M059J (cell line): ENCODE results near the gene ZNF746. TPM values are rescaled to one million over a fixed set of nuclear protein-coding genes. Genes with fewer than 3 reads are reported as not detected.

ENCODE experiments used
- DNase-seq: peaks from one replicate; pipeline ENCODE4 v3.0.0-alpha.2; 2012; ENCODE audit warnings: low read depth
- total RNA-seq: library from RNA; depleted of rRNA; stranded (reverse); fragments of >200 nt; shearing (Covaris generic); gene quantifications from 2 replicates; pipeline ENCODE4 v1.2.3, GENCODE V29; 2014

The ZNF746 gene
- total RNA-seq, 1 experiment from 2014 or later = 17.5 TPM

DNA sequence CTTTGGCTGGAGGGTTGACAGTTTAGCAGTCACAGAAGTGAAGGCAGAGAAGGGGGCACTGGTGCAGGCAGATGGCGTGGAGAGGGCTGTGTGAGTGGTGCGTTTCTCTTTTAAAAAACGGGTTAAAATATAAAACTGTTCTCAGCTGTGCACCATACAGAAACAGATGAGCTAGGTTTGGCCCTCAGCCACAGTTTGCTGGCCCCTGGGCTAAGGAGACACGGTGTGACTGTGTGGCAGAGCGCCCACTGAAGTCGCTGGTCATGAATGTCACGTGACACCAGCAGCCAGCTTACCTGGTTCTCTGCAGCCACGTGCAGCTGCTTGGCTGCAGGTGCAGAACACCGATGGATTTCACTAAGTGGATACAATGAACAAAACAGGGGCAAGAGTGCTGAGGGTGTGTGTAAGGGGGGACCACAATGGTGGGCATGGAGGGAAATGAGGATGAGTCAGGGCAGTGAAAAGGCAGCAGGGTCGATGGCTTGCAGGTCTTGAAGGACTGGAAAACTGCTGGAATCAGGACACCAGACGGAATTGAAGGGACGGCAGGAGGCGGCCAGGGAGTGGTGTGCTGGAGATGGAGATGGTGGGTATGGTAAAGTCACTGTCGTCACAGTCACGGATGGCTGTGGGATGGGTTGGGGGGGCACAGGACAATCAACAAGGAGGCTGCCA, 7.4 kb downstream of the ZNF746 start:
- no peak for DNase-seq

DNA sequence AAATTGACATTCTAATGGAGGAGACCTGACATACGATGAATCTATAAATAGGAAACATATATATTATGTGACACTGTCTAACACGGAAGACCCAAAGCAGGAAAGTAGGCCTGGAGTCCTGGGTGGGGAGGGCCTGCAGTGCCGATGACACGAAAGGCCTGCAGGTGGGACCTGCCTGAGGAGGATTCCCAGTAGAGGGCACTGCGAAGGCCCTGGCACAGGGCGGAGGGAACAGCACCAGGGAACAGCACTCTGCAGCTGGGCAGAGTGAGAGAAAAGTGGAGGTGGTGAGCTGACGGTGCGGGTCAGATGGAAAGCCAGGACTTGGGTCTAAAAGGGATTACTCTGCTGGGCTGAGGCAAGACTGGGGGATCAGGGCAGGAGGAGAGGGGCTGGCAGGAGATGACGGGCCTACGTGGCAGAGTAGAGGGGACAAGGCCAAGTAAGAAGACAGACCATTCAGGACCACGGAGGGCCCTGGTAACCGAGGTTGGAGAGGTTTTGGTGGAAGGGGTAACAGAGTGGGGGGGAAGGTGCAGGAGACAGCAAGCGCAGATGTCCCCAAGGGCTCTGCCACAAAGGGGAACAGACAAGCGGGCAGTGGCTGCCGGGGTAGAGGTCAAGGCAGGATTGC, 8.1 kb downstream of the ZNF746 start:
- DNase-seq = no peak

DNA sequence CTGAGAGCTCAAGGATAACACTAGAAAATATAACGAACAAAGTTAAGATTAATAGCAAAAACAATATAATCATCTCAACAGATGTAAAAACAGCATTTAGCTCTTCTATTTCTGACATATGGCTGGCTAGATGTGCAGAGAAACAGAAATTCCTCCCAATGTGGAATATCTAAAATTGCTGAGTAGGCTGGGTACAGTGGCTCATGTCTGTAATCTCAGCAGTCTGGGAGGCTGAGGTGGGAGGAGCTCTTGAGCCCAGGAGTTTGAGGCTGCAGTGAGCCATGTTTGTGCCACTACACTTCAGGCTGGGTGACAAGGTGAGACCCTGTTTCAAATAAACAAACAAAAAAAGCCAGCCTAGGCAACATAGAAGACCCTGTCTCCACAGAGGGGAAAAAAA, 18.0 kb downstream of the ZNF746 start:
- no peak for DNase-seq

DNA sequence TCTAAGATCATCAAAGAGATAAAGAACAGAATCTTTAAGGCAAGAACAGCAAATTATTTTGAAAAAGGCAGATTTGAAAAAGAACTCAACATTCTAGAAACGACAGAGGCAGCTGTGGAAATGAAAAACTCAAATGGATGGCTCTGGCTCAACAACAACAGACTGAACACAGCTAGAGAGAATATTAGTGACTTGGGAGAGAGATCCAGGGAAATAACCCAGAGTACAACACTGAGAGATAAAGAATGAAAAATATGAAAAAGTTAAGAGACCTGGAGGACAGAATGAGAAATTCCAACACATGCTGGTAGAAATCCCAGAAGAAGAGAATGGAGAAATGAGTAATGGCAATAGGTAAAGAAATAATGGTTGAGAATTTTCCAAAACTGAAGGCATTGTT, 18.9 kb downstream of the ZNF746 start:
- DNase-seq = no peak

DNA sequence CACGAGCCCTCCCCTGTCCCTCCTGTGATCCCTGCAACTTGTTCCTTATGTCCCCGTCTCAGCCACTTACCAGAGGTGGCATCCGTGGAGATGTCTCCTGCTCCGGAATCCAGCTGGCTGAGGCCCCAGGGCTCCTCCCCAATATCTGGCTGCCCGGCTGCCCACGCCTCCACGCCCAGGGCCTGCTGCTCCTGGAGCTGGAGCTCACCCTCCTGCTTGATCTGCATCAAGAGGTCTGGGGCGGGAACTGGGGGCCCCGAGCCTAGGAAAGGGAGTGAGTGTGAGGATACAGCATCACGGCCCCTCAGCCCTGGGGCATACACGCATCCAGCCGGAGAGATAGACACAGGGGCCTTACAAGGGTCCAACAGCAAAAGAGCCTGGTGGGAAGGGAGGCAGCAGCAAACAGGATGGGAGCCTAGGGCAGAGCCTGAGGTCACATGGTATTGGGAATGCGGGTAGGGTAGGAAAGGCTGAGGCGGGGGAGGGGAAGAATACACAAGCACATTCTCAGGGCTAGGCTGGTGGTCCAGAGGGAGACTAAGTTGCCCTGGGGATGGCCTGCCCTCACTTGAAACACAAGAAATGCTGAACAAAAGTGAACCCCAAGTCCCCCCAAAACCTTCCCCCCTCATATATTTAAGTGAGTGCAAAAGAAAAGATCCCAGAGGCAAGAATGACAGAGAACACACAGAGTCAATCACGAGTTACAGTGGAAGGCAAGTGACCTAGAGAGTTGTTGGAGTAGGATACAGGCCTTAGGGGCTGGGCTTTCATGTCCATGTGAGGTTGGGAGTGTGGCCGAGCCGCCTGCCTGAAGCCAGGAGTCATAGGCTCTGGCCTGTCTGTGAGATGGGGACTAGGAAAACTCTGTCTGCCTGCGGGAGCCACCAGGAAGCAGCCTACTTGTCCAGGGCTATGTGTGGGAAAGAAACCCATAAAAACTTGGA, 19.8 kb downstream of the ZNF746 start:
- DNase-seq = no peak

DNA sequence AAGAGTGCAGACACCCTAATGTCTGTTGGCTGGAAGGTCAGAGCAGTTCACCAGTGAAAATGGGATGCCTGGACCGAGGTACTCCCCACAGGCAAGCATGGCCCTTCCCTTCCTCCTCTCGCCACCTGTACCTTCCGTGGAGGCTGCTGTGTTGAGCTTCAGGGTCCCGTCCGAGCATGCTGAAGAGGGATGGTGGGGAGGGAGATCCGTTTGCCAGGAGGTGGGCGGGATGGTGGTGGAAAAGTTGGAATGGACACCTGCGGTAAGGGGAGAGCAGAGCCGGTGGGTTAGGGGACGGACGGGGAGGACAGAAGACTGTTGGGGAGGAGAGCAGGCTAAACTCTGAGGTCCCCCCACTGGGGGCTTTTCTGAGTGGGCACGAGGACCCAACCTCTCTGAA, 20.8 kb downstream of the ZNF746 start:
- DNase-seq = no peak

DNA sequence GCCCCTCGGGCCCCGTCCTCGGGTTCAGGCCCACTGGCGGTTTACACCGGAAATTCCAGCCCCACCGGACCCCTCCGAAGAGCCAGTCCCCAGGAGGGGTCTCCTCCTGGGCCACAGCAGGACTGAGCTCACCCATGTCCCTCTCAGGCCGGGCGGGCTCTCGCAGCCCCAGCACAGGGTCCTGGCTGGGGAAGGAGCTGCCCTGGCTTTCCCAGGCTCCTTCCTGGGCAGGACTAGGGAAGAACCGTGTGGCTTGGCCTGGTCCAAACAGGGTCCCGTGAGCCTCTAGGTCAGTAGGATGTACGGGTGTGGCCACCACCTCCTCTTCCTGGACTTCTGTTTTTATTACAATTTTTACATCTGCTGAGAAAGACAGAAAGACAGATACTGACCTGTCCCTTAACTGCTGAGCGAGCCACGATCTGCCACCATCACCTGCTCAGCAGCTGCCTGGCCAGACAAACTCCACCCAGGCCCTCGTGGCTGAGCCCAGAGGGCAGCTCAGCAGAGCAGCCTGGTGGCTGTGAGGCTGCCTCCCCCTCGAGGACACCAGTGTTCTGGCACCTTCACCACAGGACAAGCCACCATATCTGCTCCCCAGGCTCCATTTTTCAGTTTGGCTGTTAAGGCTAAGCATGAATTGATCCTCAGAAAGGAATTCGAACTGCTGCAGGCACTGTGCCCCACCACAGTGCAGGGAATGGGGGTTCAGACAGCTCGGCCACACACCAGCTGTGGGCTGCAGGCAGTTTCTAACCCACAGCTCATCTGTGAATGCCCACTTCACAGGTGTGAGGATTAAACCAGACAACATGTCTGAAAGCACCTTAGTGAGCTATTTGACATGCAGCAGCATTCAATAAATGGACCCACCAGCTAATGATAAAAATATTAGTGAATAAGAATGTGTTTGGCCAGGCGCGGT, 22.2 kb downstream of the ZNF746 start:
- DNase-seq = no peak

DNA sequence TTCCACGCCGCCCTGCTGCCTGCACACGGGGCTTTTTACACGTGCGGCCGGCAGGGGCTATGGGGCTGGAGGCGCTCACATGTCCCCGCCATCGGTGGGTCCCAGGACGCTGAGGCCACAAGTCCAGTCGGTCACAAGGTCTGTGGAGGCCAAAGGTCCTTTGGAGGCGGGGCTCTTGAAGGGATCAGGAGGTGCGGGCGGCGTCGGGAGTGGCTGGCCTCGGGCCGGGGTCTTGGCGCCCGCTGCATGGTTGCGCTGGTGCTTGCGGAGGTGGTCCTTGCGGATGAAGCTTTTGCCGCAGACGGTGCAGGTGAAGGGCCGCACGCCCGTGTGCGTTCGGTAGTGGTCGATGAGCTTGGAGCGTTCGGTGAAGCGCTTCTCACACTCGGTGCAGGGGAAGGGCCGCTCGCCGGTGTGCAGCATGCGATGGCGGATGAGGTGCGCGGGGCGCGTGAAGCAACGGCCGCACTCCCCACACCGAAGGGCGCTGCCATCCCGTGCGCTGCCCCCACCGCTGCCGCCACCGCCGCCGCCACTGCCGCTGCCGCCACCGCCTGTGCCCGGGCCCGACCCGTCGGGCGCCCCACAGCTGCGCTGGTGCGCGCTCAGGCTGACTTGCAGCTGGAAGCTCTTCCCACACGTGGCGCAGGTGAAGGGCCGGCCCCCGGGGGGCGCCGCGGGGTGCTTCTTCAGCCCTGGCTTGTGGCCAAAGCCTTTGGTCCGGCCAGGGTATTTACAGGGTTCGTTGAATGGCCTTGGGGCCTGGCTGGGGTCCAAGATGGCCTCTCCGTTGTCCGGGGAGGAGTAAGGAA, 23.1 kb downstream of the ZNF746 start:
- DNase-seq = no peak

DNA sequence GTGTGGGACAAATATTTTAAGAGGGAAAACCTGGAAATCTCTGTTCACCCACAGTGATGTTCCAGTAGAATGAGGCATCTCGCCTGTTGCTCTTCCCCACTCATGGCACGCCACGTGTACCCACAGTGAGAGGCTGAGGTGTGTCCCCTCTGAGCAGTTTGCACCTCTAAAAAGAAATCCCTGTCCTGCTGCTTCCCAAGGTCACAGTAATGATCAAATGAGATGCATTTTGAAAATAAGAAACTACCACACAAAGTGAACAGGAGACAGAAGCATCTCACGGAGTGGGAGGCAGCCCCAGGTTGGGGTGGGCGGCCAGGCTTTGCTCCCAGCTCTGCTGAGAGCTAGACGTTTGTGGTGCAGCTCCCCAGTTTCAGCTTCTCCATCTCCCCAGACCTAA, 24.4 kb downstream of the ZNF746 start:
- DNase-seq = no peak

DNA sequence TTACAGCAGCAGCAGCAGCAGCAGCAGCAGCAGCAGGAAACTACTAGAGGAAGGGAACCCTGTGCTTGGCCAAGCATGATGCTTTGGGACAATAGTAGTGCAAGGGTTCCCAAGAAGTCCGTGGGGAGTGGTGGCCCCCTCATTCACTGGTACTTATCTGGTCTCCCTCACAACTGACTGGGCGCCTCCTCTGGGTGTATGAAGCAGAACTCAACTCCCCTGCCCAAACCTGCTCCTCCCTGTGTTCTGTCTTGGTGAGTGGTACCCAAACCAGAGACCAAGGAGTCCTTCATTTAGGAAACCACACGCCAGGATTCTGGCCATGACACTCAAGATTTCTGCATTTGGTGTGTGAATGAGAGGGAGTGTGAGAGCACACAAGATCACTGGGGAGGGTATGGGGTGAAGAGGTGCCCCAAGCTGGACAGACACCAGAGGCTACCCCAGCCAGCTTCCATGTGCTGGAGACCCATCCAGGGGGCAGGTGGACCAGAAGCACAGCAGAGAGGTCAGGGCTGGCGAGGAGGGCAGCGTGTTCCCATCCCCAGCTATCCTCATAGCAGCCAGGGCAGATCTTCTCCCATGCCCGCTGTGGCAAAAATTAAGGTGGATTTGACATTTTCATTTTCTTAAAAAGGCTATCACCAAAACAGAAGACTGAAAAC, 26.2 kb downstream of the ZNF746 start:
- DNase-seq = no peak

DNA sequence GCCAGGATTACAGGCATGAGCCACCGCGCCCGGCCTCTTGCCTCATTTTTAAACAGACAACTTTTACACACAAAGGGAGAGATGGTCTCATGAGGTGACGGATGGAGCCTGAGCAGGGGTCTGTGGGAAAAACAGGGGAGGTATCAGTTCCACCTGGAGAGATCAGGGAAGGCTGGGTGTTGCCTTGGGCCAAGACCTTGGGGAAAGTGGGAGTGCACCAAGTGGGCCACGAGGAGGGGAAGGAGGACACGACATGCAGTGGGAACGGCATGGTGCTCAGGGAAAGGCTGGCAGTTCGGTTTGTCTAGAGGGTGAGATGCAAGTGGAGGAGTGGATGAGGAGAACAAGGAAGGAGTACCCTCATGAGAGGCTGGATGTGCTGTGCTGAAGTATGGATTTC, 27.8 kb downstream of the ZNF746 start:
- no peak for DNase-seq

DNA sequence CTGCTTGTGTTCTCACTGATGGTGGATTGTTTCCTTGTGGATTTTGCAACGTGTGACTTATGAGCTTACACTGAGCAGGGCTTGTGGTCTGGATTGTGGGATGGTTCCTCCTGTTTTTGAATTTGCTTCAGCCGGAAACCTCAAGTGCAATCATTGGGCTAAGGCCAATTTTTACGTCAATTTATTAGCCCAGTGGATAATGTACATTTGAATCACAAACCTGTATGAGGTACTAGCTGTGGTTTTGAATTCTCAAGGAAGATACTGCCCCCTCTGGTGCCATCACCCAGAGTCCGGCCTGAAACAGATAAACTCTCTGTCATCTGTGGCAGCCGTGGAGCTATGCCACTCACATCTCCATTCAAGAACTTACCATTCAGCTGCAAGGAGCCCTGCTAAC, 29.4 kb downstream of the ZNF746 start:
- no peak for DNase-seq

DNA sequence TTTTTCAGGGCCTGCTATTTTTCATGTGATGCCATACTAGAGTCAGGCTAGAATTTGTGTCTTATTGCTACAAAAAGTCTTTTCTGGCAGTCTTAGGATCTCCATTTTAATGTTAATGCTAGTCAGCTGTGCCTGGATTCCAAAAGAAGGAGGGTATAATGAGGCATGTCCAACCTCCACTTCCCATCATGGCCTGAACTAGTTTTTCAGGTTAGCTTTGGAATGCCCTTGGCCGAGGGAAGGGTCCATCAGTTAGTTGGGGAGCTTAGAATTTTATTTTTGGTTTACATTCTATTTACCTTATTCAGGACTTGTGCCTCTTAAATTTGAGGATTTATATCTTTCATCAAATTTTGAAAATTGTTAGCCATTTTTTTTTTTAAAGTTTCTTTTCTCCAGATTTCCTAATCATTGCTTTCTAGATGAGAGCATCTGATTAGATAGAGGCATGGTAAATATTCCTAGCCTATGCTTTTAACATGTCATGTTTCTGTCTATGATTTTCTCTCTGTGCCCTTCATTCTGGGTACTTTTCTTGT, 30.2 kb downstream of the ZNF746 start:
- DNase-seq = no peak

DNA sequence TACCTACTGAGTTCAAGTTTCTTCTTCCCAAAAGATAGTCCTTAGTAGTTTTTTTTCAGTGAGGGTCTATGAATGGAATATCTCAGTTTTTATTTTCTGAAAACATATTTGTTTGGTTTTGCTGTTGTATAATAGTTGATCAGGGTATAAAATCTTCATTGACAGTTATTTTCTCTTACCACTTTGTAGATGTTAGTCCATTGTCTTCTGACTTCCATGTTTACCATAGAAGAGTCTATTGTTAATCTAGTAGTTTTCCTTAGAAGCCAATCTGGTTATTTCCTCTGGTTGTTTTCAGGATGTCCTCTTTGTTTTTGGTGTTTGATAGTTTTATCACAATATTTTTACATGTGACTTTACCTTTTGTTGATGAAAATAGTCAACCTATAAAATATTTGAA, 31.2 kb downstream of the ZNF746 start:
- DNase-seq = no peak

DNA sequence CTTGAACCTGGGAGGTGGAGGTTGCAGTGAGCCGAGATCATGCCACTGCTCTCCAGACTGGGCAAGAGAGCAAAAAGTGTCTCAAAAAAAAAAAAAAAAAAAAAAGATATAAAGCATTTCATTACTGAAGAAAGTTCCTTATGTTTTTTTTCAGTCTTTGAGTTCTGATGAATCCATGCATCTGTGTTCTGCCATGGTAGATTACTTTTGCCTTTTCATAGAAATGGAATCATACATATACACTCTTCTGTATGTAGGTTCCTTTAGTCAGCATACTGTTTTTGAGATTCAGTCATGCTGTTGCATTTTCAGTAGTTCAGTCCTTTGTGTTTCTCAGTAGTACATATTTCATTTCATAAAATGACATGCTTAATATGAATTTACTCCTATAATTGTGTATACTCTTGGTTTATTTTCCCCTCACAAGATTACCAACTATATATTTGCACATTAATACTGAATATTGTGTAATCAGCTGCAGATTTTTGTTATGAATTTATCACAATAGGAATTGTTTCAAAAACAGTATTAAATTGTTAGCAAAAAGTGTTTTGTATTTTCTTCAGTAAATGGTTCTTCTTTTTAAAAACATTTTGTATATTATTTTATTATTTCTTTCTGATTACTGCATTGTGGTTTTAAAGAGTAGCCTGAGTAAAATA, 34.0 kb downstream of the ZNF746 start:
- no peak for DNase-seq

DNA sequence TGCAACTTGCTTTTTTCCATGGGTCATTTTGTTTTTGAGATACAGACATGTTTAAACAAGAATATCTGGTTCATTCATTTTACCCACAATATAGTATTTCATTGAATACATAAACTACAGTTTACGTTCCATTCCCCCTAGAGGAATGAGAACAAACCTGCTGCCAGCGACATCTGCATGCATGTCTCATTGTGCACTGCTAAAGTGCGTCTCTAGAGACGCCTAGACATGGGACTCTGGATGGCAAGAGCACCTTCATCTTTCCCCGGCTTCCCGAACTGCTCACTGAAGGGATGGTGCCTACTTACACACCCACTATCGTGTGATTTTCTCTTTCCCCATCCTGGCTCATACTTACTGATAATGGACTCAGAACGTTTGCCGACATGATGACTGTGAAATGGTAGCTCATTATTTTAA, 35.5 kb downstream of the ZNF746 start:
- no peak for DNase-seq

DNA sequence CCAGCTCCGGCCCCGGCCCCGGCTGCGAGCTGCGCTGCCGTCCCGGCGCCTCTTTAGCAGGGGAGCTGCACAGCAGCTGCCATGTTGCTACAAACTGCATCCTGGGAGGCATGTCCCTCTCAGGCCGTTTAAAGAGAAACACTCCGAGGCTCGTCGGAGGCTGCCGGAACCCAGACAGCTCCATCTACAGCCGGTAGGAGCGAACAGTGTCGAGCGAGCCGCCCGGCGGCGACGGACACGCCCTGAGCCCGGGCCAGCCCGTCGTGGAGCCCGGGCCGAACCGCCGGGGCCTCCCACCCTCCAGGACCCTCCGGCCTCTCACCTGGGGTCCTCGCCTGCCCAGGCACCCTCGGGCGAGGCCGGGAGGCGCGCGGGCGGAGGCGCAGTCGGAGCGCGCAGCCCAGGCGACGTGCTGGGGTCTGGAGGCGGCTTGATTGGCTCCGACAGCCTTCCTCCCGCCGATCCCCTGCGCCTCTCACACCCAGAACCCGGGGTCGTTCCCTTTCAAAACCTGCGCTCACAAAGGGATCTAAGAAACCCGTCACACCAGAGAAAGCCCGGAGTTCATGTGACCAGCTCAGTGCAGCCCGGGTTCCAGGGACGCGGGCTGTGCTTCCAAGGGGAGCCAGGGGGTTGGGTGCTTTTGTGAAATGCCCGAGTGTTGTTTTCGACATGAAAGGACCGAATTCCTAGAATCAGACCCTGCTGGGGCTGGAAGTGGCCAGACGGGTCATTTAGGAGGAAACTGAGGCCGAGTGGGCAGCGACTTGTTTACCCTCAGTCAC, 36.9 kb downstream of the ZNF746 start, which contains the start of gene ZNF777:
Gene ZNF777, minus strand, starts transcription at position 570 of the 785 bp plus-strand sequence. CDS start 5,040 bp downstream, outside the sequence.
- peak; percentile 88 for DNase-seq
